Fibroblast of the aortic adventitia (primary cell): ENCODE results near the gene TLX2. TPM values are rescaled to one million over a fixed set of nuclear protein-coding genes. Genes with fewer than 3 reads are reported as not detected.

Experiments used
- DNase-seq: peaks from one replicate; pipeline ENCODE4 v3.0.0-alpha.2; 2010; ENCODE audit warnings: low read depth
- H3K4me3 ChIP-seq: 2 replicates; pipeline ENCODE4 v1.5.1; 2011; ENCODE audit warnings: low read depth, mild to moderate bottlenecking, control low read depth, low read length, moderate library complexity
- total RNA-seq: library from RNA; depleted of rRNA; stranded (reverse); fragments of >200 nt; gene quantifications from 2 replicates; pipeline ENCODE4 v1.2.3, GENCODE V29; 2012; ENCODE audit warnings: low replicate concordance
- TF ChIP-seq, protein P1 (sequence below): IDR thresholded peaks from 2 replicates; pipeline ENCODE4 v1.5.1; 2011; ENCODE audit warnings: mild to moderate bottlenecking, low read length, control low read depth, inconsistent platforms; ENCODE audit not compliant: insufficient read depth

The TLX2 gene
- total RNA-seq, 1 donor: not detected

DNA sequence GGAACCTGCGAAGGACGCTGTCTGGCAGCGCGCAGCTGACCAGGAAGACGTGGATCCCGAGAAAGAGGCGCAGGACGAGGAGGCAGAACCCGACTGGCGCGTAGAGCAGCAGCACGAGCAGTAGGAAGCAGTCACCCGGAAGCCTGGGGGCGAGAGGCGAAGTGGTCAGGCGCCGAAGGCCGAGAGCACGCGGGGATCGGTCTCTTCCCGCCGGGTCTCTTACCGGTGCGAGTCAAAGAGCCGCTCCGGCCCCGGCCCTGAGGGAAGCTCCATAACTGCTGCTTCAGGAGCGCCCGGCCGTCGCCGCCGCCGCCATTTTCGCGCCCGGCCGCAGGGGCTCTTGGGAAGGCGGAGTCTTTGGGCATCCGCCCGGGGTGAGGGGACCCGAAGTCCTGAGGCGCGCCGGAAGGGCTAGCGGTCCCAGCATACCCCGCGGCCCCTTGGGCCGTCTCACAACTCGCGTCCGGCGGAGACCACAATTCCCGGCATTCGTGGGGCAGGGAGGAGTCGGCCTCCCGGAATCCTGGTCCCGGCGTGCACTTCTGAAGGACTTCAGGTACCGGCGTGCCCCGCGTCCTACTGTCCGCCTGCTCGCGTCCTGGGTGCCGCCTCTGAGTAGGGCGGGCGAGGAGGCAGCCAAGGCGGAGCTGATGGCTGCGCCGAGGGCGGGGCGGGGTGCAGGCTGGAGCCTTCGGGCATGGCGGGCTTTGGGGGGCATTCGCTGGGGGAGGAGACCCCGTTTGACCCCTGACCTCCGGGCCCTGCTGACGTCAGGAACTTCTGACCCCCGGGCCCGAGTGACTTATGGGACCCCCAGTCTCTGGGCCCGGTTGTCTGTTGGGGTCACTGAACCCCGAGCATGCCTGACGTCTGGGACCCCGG is 15.3 kb downstream of the TLX2 start, which contains the start of the genes AUP1 and HTRA2:
AUP1 (minus strand) TSS at position 350 of the 882 bp plus-strand sequence; CDS start at position 273, 77 bp downstream.
HTRA2 (plus strand) TSS at position 577 of the 882 bp plus-strand sequence; CDS start at position 651, 74 bp downstream.
- TF ChIP-seq, protein P1, sequence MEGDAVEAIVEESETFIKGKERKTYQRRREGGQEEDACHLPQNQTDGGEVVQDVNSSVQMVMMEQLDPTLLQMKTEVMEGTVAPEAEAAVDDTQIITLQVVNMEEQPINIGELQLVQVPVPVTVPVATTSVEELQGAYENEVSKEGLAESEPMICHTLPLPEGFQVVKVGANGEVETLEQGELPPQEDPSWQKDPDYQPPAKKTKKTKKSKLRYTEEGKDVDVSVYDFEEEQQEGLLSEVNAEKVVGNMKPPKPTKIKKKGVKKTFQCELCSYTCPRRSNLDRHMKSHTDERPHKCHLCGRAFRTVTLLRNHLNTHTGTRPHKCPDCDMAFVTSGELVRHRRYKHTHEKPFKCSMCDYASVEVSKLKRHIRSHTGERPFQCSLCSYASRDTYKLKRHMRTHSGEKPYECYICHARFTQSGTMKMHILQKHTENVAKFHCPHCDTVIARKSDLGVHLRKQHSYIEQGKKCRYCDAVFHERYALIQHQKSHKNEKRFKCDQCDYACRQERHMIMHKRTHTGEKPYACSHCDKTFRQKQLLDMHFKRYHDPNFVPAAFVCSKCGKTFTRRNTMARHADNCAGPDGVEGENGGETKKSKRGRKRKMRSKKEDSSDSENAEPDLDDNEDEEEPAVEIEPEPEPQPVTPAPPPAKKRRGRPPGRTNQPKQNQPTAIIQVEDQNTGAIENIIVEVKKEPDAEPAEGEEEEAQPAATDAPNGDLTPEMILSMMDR: no peak
- H3K4me3 ChIP-seq: peak within 1 kb of the TSS; percentile 99
- peak; percentile 99 for DNase-seq

DNA sequence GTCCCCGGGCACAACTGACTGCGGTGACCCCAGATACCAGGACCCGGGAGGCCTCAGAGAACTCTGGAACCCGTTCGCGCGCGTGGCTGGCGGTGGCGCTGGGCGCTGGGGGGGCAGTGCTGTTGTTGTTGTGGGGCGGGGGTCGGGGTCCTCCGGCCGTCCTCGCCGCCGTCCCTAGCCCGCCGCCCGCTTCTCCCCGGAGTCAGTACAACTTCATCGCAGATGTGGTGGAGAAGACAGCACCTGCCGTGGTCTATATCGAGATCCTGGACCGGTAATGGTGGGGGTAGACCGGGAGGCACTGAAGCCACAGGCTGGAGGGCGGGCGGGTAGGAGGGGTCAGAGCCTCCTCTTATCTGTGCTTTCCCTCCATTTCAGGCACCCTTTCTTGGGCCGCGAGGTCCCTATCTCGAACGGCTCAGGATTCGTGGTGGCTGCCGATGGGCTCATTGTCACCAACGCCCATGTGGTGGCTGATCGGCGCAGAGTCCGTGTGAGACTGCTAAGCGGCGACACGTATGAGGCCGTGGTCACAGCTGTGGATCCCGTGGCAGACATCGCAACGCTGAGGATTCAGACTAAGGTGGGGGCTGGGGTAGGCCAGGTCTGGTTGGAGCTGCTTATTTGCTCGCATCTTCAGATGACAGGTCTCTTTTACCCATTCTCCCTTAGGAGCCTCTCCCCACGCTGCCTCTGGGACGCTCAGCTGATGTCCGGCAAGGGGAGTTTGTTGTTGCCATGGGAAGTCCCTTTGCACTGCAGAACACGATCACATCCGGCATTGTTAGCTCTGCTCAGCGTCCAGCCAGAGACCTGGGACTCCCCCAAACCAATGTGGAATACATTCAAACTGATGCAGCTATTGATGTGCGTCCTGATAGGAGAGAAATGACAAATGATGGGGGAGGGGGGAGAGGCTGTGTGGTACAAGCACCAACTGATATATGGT is 16.3 kb downstream of the TLX2 start:
- peak; percentile 31 for DNase-seq
- H3K4me3 ChIP-seq: peak overlapping the region; percentile 99
- TF ChIP-seq, protein P1: no peak

DNA sequence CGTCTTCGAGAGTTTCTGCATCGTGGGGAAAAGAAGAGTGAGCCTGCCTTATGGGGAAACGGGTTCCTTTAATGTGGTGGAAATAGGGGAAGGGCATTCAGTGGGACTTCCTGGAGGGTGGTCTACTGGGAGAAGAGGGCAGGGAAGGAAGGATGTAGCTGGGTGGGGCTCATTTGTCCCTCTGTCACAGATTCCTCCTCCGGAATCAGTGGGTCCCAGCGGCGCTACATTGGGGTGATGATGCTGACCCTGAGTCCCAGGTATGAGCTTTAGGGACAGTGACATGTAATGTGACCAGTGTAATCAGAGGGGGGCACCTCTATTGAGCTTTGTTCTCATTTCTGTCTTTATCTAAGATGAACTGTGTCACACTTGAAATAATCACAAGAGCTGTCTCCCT is 17.4 kb downstream of the TLX2 start:
- TF ChIP-seq, protein P1: no peak
- H3K4me3 ChIP-seq: peak overlapping the region; percentile 17
- DNase-seq: no peak

DNA sequence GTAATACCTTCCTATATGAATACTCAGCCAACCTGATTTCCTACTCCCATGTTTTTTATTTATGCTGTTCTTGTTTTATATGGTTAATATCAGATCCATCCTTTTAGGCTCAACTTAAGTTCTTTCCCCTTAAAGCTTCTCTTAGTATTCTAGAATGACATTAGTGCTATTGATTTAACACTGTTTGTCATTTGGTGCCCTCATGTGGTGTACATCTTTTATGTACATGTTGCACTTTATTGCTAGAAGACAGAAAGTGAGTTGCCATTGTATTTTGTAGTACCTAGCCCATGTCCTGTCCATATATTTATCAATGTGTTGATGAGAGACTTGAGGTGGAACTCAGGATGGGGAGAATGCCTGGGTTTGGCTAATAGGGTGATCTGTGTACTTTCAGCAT is 18.0 kb downstream of the TLX2 start:
- TF ChIP-seq, protein P1: peak; percentile 14
- H3K4me3 ChIP-seq: no peak overlapping the region
- DNase-seq: peak; percentile 72

DNA sequence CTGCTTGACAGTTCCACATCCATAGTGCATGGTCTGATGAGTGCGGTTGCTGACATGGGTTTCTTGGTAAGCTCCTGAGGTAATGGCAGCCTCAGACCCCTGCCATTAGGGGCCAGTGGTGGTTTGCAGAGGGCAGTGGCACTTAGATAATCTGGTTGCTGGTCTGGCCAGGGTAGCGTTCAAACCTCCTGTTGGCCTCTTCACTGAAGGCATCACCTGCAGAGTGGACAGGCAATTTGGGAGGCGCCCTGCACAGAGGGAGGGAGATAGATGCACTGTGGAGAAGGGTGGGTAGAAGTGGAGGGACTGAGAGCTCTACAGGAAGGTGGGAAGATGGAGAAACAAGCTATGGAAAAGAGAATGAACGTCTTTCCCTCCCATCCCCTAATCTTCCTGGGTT is 19.2 kb downstream of the TLX2 start:
- H3K4me3 ChIP-seq: no peak overlapping the region
- no peak for DNase-seq
- TF ChIP-seq, protein P1: no peak

DNA sequence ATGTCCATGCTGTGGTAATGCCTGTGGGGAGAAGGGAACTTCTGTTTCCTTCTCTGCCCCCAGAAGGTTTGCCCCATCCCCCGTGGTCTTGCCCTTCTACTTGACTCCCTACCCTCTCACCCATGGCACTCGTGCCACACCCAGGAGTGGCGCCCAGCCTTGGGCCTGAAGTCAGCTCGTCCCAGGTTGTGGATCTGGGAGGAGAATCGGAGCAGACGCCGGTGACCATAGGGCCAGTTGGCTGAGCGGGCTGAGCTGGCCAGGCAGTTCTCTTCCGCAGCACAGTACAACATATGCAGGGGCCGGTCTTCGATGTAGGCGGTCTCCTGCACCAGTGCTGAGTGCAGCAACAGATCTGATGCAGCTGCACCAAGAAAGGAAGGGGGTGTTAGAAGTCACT is 20.2 kb downstream of the TLX2 start:
- no peak for DNase-seq
- no peak overlapping the region for H3K4me3 ChIP-seq
- TF ChIP-seq, protein P1: no peak
